ENCODE data around the gene NAA80. TPM values are rescaled to one million over a fixed set of nuclear protein-coding genes. Genes with fewer than 3 reads are reported as not detected.
"Not testable (repeated sequence)": the region's sequence is repeated elsewhere in the genome, so short reads cannot be mapped to it uniquely, and the experiment has no call there.

Gene NAA80
- total RNA-seq, 1 donor from 2014 or later, result 16.2 TPM

DNA sequence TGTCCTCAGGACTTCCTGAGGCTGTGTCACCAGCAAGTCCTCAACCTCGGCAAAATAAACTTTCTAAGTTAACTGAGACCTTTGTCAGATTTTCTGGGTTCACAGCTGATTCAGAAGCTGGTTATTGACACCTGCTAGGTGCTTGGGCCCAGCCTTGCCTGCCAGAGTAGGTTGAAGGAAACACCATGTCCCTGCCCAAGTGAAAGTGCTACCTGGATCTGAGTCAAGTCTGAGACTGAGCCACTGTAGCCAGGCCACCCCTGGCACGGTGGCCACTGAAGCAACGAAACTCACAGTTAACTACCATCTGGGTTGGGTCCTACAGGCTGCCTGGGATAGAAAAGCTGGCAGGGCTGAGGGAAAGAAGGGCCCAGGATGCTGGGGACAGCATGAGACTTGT, 15.1 kb upstream of the NAA80 start:
- H3K4me1 Mint-ChIP-seq (ENCODE audit: unreplicated experiment), result peaks cover 10% of the 10 kb centered on the region
- no peak for TF ChIP-seq CTCF (IDR thresholded peaks at IDR 0.05)
- no peak overlapping the region for H3K4me3 Mint-ChIP-seq (ENCODE audit: unreplicated experiment)
- H3K9me3 Mint-ChIP-seq (ENCODE audit: unreplicated experiment), result no peaks in the 10 kb centered on the region
- no peak overlapping the region for H3K27ac Mint-ChIP-seq (ENCODE audit: unreplicated experiment)
- no peak for DNase-seq (ENCODE audit: extremely low spot score, unreplicated experiment)
- peaks cover 7% of the 10 kb centered on the region for H3K36me3 Mint-ChIP-seq (ENCODE audit: unreplicated experiment)
- no peaks in the 10 kb centered on the region for H3K27me3 Mint-ChIP-seq (ENCODE audit: unreplicated experiment)

DNA sequence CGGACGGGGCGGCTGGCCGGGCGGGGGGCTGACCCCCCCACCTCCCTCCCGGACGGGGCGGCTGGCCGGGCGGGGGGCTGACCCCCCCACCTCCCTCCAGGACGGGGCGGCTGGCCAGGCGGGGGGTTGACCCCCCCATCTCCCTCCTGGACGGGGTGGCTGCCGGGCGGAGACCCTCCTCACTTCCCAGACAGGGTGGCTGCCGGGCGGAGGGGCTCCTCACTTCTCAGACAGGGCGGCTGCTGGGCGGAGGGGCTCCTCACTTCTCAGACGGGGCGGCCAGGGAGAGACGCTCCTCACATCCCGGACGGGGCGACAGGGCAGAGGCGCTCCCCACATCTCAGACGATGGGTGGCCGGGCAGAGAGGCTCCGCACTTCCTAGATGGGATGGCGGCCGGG, 12.8 kb upstream of the NAA80 start:
- H3K4me3 Mint-ChIP-seq (ENCODE audit: unreplicated experiment); H3K27me3 Mint-ChIP-seq (ENCODE audit: unreplicated experiment); DNase-seq (ENCODE audit: extremely low spot score, unreplicated experiment); H3K27ac Mint-ChIP-seq (ENCODE audit: unreplicated experiment); H3K36me3 Mint-ChIP-seq (ENCODE audit: unreplicated experiment); H3K9me3 Mint-ChIP-seq (ENCODE audit: unreplicated experiment); H3K4me1 Mint-ChIP-seq (ENCODE audit: unreplicated experiment): not testable (repeated sequence)

GRCh38 chr3:50304601-50305000, 5.4 kb upstream of the NAA80 start:
- no peak for TF ChIP-seq CTCF (IDR thresholded peaks at IDR 0.05)
- H3K27ac Mint-ChIP-seq (ENCODE audit: unreplicated experiment), result no peak overlapping the region
- DNase-seq (ENCODE audit: extremely low spot score, unreplicated experiment), result no peak
- H3K4me3 Mint-ChIP-seq (ENCODE audit: unreplicated experiment), result no peak overlapping the region
- H3K4me1 Mint-ChIP-seq (ENCODE audit: unreplicated experiment), result peaks cover 14% of the 10 kb centered on the region
- H3K27me3 Mint-ChIP-seq (ENCODE audit: unreplicated experiment), result no peaks in the 10 kb centered on the region
- no peaks in the 10 kb centered on the region for H3K9me3 Mint-ChIP-seq (ENCODE audit: unreplicated experiment)
- H3K36me3 Mint-ChIP-seq (ENCODE audit: unreplicated experiment), result no peaks in the 10 kb centered on the region

GRCh38 chr3:50303013-50303815, 4.0 kb upstream of the NAA80 start, which contains the start of gene HYAL1:
TSS of gene HYAL1 (minus strand) at chr3:50303574. CDS start at chr3:50302956, 618 bp downstream.
- no peaks in the 10 kb centered on the region for H3K36me3 Mint-ChIP-seq (ENCODE audit: unreplicated experiment)
- no peak within 1 kb of the TSS for H3K27ac Mint-ChIP-seq (ENCODE audit: unreplicated experiment)

DNA sequence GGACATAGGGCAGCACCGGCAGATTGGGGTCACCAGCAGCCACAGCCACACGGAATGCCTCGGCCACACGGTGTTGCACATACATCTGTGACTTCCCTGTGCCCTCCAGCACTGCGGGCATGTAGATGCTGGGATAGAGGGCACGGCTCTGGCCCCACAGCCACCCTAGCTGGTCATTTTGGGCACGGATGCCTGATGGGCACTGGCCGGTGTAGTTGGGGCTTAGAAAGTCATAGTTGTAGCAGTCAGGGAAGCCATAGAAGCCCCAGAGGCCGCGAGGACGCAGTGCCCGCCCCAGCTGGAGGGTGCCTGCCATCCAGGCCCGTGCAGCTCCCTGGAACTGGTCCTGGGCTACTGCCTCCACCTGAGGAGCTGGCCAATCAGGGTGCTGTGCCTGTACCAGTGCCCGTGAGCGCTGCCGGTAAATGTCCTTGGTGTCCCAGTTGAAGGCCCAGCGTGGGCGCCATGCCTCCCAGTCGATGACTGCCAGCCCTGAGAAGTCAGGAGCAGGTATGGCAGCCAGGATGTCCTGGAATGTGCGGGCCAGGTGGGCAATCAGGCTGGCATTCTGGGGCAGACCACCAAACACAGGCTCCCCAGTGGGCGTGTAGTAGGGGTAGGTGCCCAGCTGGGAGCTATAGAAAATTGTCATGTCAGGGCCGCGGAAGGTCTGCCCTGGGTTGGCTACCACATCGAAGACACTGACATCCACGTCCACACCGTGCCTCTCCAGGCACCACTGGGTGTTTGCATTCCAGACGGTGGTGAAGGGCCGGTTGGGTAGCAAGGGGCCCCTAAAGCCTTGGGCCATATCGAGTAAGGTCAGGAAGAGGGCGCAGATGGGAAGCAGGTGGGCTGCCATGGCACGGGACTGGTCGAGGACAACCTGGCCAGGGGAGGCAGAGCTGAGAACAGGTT, 3.1 kb upstream of the NAA80 start:
- Mint-ChIP-seq H3K4me1 (ENCODE audit: unreplicated experiment) (peaks cover 22% of the 10 kb centered on the region), H3K27me3 (ENCODE audit: unreplicated experiment) (no peaks in the 10 kb centered on the region), H3K27ac (ENCODE audit: unreplicated experiment) (no peak overlapping the region), H3K9me3 (ENCODE audit: unreplicated experiment) (no peaks in the 10 kb centered on the region), H3K4me3 (ENCODE audit: unreplicated experiment) (no peak overlapping the region), H3K36me3 (ENCODE audit: unreplicated experiment) (no peaks in the 10 kb centered on the region)
- no peak for DNase-seq (ENCODE audit: extremely low spot score, unreplicated experiment)
- TF ChIP-seq CTCF (IDR thresholded peaks at IDR 0.05), result no peak

More at GRCh38 chr3:50303013-50303815, 4.0 kb upstream of the NAA80 start, which contains the start of gene HYAL1:
- no peak for DNase-seq (ENCODE audit: extremely low spot score, unreplicated experiment)
- Mint-ChIP-seq H3K27me3 (ENCODE audit: unreplicated experiment) (no peaks in the 10 kb centered on the region), H3K4me1 (ENCODE audit: unreplicated experiment) (peaks cover 20% of the 10 kb centered on the region), H3K9me3 (ENCODE audit: unreplicated experiment) (no peaks in the 10 kb centered on the region), H3K4me3 (ENCODE audit: unreplicated experiment) (no peak within 1 kb of the TSS)
- TF ChIP-seq CTCF (IDR thresholded peaks at IDR 0.05), result no peak
